Upper lobe of right lung (tissue), 1 donor: ENCODE measurements around the gene SLC17A7. TPM values are rescaled to one million over a fixed set of nuclear protein-coding genes. Genes with fewer than 3 reads are reported as not detected.
"Not testable (repeated sequence)": the region's sequence is repeated elsewhere in the genome, so short reads cannot be mapped to it uniquely, and the experiment has no call there.

Source experiments
- ATAC-seq: fragments of 200-7000 bp; cut with Tn5 transposase; one replicate; pipeline ENCODE4 v1.9.1; 2020; ENCODE audit warnings: mild to moderate bottlenecking, moderate library complexity
- DNase-seq: peaks from one replicate; pipeline ENCODE4 v3.0.0-alpha.2; 2020
- H3K27ac ChIP-seq: fragments of 200-600 bp; one replicate; pipeline ENCODE4 v1.8.0; 2022
- H3K27me3 ChIP-seq: fragments of 200-600 bp; one replicate; pipeline ENCODE4 v1.8.0; 2022; ENCODE audit warnings: mild to moderate bottlenecking
- H3K36me3 ChIP-seq: fragments of 200-600 bp; one replicate; pipeline ENCODE4 v1.8.0; 2022
- H3K4me1 ChIP-seq: fragments of 200-600 bp; one replicate; pipeline ENCODE4 v1.8.0; 2022
- H3K4me3 ChIP-seq: fragments of 200-600 bp; one replicate; pipeline ENCODE4 v1.8.0; 2022; ENCODE audit warnings: mild to moderate bottlenecking
- H3K9me3 ChIP-seq: fragments of 200-600 bp; one replicate; pipeline ENCODE4 v1.8.0; 2022
- intact Hi-C: fragments of 100-400 bp; cut with DNase I; formaldehyde crosslinking; loops from one replicate; pipeline ENCODE4 v1.11.0; 2022
- total RNA-seq: library from RNA; stranded (reverse); fragmentation: NEBNext Ultra II Directional; extraction: Animal tissue kit (Norgen Biotek cat#: 25700); gene quantifications from one replicate; pipeline ENCODE4 v1.2.1, GENCODE V29; 2021
- TF ChIP-seq, protein P1 (sequence below): fragments of 200-600 bp; IDR thresholded peaks from one replicate; pipeline ENCODE4 v1.8.0; 2022; ENCODE audit warnings: antibody characterized with exemption
- donor health status: DM: no; HTN: yes; CAD: no; lungs with severe emphysema.

SLC17A7 gene
- total RNA-seq, 1 donor from 2014 or later: 0.69 TPM

- Histone ChIP-seq H3K27ac (peak within 1 kb of the TSS; percentile 95), H3K27me3 (no peaks in the 10 kb centered on the region), H3K36me3 (peaks cover 19% of the 10 kb centered on the region), H3K4me3 (peak within 1 kb of the TSS; percentile 92), H3K4me1 (peaks cover 11% of the 10 kb centered on the region), H3K9me3 (no peaks in the 10 kb centered on the region)
- TF ChIP-seq, protein P1, sequence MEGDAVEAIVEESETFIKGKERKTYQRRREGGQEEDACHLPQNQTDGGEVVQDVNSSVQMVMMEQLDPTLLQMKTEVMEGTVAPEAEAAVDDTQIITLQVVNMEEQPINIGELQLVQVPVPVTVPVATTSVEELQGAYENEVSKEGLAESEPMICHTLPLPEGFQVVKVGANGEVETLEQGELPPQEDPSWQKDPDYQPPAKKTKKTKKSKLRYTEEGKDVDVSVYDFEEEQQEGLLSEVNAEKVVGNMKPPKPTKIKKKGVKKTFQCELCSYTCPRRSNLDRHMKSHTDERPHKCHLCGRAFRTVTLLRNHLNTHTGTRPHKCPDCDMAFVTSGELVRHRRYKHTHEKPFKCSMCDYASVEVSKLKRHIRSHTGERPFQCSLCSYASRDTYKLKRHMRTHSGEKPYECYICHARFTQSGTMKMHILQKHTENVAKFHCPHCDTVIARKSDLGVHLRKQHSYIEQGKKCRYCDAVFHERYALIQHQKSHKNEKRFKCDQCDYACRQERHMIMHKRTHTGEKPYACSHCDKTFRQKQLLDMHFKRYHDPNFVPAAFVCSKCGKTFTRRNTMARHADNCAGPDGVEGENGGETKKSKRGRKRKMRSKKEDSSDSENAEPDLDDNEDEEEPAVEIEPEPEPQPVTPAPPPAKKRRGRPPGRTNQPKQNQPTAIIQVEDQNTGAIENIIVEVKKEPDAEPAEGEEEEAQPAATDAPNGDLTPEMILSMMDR: no peak
- DNase-seq: peak; percentile 96
- peak; percentile 85 for ATAC-seq
- intact Hi-C loops: no loop called here
Measured at GRCh38 chr19:49451430-49452181, 10.3 kb upstream of the SLC17A7 start, which contains the start of gene PIH1D1. Gene PIH1D1 (minus strand): TSS chr19:49451814. CDS start chr19:49451574, 240 bp downstream.

DNA sequence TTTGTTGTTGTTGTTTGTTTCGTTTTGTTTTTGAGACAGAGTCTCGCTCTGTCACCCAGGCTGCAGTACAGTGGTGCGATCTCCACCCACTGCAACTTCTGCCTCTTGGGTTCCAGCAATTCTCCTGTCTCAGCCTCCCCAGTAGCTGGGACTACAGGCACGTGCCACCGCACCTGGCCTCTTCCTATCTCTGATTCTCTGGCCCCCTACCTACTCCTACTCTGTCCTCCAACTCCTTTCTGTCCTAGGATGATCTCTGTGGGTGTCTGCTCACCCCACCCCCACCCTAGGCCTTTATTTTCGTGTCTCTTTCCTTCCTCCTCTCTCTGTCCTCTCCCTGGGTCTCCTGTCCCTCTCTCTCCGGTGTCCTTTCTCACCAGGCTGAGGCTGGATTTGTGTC, 9.1 kb upstream of the SLC17A7 start:
- Histone ChIP-seq H3K4me1 (peaks cover 11% of the 10 kb centered on the region), H3K27ac (no peak overlapping the region), H3K9me3 (no peaks in the 10 kb centered on the region), H3K36me3 (peaks cover 21% of the 10 kb centered on the region), H3K4me3 (peak overlapping the region; percentile 92), H3K27me3 (no peaks in the 10 kb centered on the region)
- DNase-seq: no peak
- intact Hi-C loops: no loop called here
- ATAC-seq: no peak
- TF ChIP-seq, protein P1: no peak

DNA sequence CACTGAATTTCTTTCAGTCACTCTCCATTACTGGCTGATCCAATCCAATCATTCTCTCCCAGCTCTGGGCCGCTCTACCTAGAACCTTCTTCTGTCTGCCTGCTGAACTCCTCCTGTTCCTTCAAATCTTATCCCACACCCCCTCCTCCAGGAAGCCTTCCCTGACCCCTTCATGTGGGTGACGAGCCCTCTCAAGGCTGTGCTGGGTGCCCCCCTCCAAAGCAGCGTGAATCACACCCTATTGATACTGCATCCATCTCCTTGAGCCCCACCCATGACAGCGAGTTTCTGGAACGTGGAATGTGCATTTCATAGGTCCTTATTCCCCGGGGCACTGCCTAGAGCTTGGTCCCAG, 7.1 kb upstream of the SLC17A7 start:
- Histone ChIP-seq H3K4me1 (peaks cover 10% of the 10 kb centered on the region), H3K27ac (no peak overlapping the region), H3K4me3 (no peak overlapping the region), H3K9me3 (no peaks in the 10 kb centered on the region), H3K27me3 (no peaks in the 10 kb centered on the region), H3K36me3 (peaks cover 21% of the 10 kb centered on the region)
- ATAC-seq (no peak), DNase-seq (no peak)
- TF ChIP-seq, protein P1: no peak
- intact Hi-C loops: loop anchor here (10.0 kb wide), 1 partner anchor 224 kb away; no protein-coding TSS in a partner anchor

DNA sequence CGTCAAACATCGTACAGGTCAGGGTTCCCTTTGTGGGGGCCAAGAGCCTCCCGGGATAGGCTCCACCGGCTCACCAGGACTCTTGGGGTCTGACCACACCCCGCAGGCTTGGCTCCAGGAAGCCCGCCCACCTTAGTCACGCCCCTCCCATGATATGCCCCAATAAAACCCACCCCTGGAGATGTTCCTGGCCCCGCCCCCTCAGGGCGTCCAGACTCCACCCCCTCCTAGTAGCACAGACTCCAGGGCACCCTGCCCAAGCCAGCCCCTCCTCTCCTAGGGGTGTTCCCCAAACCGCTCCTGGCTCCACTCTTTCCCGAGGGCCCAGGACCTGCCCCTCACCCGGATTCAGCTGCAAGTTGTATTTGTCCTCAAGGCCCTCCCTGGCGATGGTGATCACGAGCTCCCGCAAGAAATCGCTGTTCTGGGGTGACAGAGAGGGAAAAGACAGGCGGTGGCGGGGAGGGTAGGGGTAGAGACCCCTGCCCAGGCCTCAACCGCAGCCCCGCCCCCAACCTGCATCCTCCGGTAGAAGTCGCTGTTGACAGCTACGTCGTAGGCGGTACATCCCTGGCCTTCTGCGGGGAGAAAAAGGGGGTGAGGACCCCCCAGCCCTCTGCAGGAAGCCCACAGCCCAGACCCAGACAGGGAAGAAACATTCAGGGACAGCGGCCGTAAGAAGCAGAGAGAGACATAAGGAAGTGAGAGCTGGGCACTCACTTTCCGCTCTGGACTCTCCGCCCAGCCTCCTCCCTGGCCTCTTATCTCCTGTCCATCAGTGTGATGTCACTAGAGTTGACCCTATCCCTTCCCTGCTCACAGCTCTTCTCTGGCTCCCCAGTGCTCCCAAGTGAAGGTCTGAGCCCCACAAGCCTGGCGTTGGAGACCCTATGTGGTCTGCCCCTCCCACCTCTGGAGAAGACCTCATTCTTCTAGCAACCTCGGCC, 6.4 kb upstream of the SLC17A7 start:
- ATAC-seq: no peak
- Histone ChIP-seq H3K9me3 (no peaks in the 10 kb centered on the region), H3K4me1 (peaks cover 10% of the 10 kb centered on the region), H3K27me3 (no peaks in the 10 kb centered on the region), H3K4me3 (no peak overlapping the region), H3K27ac (no peak overlapping the region), H3K36me3 (peaks cover 21% of the 10 kb centered on the region)
- TF ChIP-seq, protein P1: no peak
- intact Hi-C loops: loop anchor here (10.0 kb wide), 1 partner anchor 223 kb away; no protein-coding TSS in a partner anchor
- no peak for DNase-seq

GRCh38 chr19:49445997-49446396, 4.7 kb upstream of the SLC17A7 start:
- Histone ChIP-seq H3K27ac (no peak overlapping the region), H3K4me1 (peaks cover 10% of the 10 kb centered on the region)
- no peak for DNase-seq

DNA sequence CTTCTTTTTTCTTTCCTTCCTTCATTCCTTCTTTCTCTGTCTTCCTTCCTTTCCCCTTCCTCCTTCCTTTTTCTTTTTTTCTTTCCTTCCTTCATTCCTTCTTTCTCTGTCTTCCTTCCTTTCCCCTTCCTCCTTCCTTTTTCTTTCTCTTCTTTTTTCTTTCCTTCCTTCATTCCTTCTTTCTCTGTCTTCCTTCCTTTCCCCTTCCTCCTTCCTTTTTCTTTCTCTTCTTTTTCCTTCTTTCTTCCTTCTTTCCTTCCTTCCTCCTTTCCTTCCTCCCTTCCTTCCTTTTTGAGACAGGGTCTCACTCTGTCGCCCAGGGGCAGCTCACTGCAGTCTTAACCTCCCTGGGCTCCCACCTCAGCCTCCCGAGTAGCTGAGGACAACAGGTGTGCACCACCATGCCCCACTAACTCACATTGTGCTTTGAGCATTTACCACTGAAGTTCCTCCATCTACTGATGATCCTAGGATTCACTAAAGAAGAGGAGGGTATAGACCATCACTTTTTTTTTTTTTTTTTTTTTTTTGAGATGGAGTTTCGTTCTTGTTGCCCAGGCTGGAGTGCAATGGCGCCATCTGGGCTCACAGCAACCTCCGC, 2.9 kb upstream of the SLC17A7 start:
- not testable (repeated sequence) for DNase-seq, H3K4me1 ChIP-seq, H3K9me3 ChIP-seq, H3K4me3 ChIP-seq, ATAC-seq, H3K27ac ChIP-seq
- intact Hi-C loops: loop anchor here (5.0 to 10.0 kb wide), 2 partner anchors 52 to 219 kb away; no protein-coding TSS in a partner anchor
- peaks cover 26% of the 10 kb centered on the region for H3K27me3 ChIP-seq
- H3K36me3 ChIP-seq: peaks cover 18% of the 10 kb centered on the region

More at GRCh38 chr19:49445997-49446396, 4.7 kb upstream of the SLC17A7 start:
- H3K36me3 ChIP-seq: peaks cover 21% of the 10 kb centered on the region
- H3K4me3 ChIP-seq: no peak overlapping the region
- intact Hi-C loops: loop anchor here (10.0 kb wide), 1 partner anchor 221 kb away; no protein-coding TSS in a partner anchor
- H3K9me3 ChIP-seq: no peaks in the 10 kb centered on the region
- no peak for ATAC-seq
- TF ChIP-seq, protein P1: no peak
- H3K27me3 ChIP-seq: peaks cover 10% of the 10 kb centered on the region
